GM04503 (cell line): ENCODE data around the gene ABCC5.

ENCODE experiments used
- DNase-seq: peaks from one replicate; pipeline ENCODE4 v3.0.0-alpha.2; 2012; ENCODE audit warnings: low read depth

The ABCC5 gene

DNA sequence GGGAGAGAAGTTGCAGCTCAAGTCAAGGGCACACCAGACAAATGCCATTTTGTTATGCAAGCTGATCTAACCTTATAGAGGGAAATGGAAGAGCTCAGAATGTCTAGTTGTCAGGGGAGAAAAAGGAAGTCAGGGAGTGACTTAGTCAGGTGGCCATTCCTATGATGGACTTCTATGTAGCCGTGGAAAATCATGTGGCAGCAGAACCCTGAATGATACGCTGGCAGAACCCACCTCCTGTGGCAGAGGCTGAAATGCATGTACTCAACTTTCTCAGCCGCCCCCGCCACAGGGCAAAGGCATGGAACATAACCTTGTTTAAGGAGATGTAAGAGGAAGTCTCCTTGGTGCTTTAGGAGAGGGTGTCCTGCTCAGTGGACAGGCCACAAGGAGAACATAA is 95.3 kb downstream of the ABCC5 start:
- DNase-seq = no peak

DNA sequence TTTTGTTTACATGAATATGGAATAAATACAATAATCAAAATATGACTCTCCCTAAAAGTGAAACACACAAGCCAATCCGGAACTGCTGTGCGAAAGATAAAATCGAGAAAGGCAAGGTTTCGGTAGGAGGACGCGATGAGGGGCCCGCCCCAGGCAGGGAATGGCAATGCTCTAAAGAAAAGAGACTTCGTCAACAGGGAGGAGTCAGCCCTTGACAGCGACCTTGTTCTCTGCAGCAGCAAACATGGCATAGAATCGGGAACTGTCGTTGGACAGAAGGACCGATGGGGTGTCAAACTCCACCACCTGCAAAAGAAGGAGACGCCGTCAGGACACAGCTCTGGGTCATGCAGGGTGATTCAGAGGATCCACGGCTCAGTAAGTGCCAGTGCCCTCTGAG is 96.6 kb downstream of the ABCC5 start:
- no peak for DNase-seq

DNA sequence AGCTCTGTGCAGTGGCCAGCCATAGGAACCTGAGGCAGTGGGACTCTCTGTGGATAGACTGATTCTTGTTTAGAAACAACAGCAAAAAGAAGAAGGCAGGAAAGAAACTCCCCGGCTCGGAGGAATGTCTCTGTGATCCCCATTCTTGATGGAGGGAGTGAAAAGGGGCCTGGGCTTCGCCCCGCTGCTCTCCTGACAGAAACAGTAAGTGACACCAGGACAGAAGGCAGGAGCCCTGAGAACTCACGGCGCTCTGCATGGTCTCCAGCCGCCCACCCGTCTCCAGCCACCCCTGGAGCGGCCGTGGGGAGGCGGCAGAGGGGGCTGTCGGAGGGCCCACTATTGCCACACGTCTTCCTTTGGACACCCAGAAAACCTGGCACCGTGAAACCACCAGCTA is 97.3 kb downstream of the ABCC5 start:
- no peak for DNase-seq

DNA sequence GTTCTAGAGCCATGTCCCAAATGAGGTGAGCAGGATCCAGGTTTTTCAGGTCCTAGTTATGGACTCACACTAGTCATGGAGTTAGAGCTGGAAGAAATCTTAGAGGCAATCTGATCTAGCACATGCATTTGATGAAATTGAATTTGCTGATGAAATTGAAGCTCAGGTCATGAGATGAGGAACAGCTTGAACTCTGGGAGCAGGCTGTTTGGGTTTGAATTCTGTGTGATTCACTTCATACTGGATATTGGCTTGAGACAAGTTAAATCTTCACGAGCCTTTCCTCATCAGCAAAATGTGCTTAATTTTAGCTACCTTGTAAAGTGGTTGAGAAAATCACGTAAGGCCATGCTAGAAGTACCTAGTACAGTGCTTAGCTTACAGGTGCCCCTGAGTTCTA is 99.5 kb downstream of the ABCC5 start:
- no peak for DNase-seq

DNA sequence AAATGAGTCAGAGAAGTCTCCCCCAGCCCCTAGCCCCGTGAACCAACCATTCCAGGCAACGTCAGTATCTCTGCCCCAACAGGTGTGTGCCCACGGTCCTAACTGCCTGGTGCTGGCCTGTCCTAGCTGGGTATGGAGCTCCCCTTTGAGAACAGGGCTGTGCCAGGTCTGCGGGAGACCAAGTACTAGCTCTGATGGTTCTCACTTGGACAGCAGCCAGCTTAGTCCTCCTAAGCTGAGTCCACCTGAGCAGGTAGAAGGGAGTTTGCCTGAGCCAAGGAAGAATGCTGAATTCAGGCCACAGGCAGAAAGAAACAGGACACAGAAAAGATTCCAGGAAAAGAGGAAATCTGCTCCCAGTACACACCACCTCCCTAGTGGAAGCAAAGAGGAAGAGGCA is 99.9 kb downstream of the ABCC5 start:
- no peak for DNase-seq

DNA sequence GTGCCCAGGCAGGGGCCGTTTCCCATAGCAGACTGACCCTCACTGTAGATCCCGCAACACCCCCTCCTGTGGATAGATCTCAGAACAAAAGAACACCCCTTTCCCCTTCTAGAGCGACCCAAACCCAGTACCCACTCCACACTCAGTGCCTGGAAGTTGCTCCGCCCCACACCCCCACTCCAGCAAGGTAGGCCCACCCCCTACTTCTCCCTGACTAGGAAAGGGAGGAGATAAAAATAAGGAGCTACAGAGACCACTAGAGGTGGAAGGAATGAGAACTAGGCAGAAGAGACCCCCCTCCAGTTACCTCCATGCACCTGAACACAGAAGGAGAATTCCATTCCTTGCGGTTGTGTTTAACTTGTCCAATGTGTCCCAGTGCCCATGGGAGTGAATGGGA is 102.8 kb downstream of the ABCC5 start:
- no peak for DNase-seq

DNA sequence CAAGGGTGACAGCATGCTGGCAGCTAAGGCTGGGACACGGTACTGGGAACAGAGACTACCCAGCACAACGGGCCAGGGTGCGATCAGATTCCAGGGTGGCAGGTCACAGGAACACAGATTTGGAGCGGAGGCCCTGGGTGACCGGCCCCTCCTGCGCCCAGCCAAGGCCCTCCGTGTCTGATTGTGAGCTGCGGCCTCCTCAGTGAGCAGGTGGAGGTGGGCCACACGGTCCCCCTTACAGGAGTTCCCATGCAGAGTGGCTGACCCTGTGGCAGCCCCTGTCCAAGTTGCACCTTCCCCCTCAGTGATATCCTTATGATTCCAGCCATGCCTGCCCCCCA is 104.1 kb downstream of the ABCC5 start:
- no peak for DNase-seq

DNA sequence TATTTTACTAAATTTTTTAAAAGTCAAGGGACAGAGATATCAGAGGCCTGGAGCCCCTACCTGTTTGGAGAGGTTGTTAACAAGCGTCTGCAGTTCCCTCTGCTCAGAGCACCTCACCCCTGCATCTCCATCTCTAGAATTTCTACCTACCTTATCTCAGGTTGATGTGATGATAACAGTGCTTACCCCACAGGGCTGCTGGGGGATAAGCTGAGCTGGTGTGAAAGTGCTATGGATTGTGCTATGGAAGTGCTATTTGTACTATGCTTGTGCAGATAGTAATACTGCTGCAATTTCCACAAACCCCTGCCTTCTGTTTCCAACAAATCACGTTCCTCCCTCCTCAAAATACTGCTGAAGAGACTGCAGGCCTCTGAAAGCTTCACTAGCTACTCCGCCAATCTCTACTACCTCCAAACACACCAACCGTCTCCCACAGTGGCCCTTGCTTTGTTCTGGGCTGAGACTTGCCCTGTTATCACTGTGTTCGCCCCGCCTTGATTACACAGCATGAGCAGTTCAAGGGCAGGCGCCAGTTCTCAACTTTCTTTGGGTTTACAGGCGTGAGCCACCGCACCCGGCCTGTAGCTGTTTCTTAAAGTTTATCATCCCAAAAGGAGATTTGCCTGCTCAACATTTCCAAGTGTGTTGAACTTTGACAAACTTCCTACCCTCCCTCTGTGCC is 104.6 kb downstream of the ABCC5 start:
- no peak for DNase-seq

- no peak for DNase-seq
Observed at GRCh38 chr3:183911763-183912506, 105.7 kb downstream of the ABCC5 start.

- no peak for DNase-seq
Observed at GRCh38 chr3:183911087-183911486, 106.6 kb downstream of the ABCC5 start.

- no peak for DNase-seq
Observed at GRCh38 chr3:183909030-183909600, 108.6 kb downstream of the ABCC5 start.

- no peak for DNase-seq
Observed at GRCh38 chr3:183907911-183908331, 109.8 kb downstream of the ABCC5 start.

GRCh38 chr3:183907176-183907575 is 110.5 kb downstream of the ABCC5 start:
- DNase-seq = no peak

DNA sequence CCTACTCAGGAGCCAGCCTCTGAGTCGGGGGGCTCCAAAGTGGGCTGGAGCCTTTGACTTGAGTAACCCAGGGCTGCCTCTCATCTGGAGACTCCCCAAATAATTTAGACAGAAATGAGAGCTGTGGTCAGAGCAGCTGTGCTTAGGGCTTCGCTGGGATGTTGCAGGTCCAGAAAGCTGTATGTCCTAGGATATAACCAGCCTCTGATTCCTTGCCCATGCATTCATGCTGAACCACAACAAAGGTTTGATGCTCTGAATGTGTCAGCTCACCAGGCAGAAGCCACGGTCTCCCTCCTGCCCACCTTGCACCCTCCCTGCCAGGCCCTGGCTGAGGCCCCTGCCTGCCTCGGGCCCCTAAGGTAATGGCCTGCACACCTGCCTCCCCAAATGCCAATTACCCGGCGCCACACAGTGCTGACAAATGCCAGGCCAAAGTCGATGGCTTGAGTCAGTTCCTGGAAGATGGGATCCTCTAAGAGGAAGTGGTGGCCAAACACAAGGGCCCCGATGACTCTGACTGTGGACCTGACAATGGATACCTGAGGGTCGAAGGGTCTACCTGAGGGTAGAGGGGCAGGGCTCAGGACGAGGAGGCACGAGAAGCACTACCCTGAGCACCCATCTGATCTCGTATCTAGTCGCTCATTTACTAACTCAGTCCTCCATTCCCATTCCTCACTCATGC is 111.3 kb downstream of the ABCC5 start:
- DNase-seq = no peak

DNA sequence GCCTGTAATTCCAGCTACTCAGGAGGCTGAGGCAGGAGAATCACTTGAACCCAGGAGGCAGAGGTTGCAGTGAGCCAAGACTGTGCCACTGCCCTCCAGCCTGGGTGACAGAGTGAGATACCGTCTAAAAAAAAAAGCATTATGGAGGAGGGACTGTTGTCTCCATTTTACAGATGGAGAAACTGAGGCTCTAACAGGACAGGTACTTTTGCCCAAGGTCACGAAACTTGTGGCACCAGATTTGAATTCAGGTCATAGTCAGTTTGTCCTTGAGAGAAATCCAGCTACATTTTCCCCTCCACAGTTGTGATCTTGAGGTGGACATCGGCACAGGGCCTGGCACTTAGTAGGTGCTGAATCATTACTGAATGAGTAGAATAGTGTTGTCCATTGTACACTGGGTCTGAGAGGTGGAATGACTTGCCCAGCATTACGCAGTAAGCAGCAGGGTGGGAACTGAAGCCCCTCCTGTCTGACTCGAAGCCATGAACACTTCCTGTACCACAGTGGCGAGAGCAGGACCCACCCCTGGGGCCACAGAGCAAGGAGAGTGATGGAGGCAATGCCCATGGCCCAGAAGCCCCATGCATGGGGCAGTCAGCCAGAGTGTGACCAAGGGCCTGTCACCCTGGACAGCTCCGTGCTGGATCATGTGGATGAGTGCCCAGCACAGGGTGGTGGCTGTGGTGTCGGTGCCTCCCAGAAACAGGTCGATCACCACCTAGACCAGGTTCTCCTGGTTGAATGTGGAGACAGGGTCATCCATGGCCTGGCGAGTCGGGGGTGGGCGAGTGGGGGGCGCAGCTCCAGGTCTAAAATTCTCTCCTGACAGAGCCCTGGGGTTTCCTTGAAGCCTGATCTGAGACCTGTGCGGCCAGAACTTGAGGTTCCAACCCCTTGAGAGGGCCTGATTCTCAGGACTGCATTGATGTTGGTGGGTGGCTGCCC is 112.6 kb downstream of the ABCC5 start:
- DNase-seq = no peak

DNA sequence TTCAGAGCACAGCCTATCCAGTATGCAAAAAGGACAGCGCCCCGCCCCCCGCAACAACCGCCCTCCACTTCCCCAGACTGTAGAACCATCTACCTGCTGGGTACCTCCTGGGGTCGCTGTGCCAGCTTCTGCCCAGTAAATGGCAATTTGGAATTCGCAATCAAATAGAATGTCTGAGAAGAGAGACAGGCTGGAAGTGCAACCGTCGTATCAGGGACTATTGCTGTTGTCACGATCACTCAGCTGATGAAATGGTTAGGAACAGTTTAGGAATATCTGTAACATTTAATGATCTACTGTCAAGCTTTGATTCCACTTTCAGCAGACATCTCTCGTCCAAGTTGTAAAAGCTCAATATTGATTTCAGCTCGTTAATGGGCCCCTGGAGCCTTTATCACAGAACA is 119.7 kb downstream of the ABCC5 start:
- DNase-seq = no peak

GRCh38 chr3:183897606-183898005 is 120.1 kb downstream of the ABCC5 start:
- DNase-seq = no peak

GRCh38 chr3:183896610-183897009 is 121.1 kb downstream of the ABCC5 start:
- no peak for DNase-seq

DNA sequence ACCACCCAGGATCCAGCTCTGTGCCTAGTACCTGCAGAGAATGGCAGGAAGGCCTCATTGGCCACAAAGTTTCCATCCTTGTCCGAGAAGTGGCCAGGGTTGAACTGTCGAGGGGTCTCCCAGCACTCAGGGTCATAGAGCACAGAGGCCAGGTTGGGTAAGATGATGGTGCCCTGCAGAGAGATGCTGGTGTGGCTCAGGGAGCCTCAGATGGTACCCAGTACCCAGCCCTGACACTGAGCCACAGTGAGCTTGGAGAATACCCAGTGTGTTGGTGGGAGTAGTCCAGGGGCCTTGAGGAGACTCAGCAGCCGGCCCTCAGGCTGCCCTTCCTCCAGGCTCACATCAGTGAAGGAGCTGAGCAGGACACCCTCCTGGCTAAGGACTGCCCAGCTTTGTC is 121.5 kb downstream of the ABCC5 start:
- DNase-seq = no peak

- DNase-seq = no peak
Observed at GRCh38 chr3:183895774-183896173, 121.9 kb downstream of the ABCC5 start.

- peak; percentile 9 for DNase-seq
Observed at GRCh38 chr3:183895296-183895695, 122.4 kb downstream of the ABCC5 start.
